GM21737 (cell line): ENCODE data around the gene FAM110C.
"Not testable (repeated sequence)": the region's sequence is repeated elsewhere in the genome, so short reads cannot be mapped to it uniquely, and the experiment has no call there.

Experiments used
- ATAC-seq: cut with Tn5 transposase; IDR thresholded peaks from one replicate; pipeline ENCODE4 v1.9.1; 2021; ENCODE audit warnings: mild to moderate bottlenecking, moderate library complexity; ENCODE audit not compliant: unreplicated experiment

Gene FAM110C, protein sequence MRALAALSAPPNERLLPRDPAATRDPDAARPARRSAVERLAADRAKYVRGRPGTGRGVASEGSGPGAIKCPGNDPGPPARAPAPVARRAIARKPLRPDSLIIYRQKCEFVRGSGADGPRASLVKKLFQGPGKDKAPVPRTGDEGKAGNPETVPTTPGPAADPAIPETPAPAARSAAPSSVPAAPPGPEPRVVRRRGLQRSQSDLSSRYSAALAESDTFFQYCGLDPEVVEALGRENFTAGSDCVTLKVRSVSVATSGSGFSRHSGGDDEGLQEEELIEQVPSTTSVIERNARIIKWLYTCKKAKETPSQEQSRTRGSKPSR

DNA sequence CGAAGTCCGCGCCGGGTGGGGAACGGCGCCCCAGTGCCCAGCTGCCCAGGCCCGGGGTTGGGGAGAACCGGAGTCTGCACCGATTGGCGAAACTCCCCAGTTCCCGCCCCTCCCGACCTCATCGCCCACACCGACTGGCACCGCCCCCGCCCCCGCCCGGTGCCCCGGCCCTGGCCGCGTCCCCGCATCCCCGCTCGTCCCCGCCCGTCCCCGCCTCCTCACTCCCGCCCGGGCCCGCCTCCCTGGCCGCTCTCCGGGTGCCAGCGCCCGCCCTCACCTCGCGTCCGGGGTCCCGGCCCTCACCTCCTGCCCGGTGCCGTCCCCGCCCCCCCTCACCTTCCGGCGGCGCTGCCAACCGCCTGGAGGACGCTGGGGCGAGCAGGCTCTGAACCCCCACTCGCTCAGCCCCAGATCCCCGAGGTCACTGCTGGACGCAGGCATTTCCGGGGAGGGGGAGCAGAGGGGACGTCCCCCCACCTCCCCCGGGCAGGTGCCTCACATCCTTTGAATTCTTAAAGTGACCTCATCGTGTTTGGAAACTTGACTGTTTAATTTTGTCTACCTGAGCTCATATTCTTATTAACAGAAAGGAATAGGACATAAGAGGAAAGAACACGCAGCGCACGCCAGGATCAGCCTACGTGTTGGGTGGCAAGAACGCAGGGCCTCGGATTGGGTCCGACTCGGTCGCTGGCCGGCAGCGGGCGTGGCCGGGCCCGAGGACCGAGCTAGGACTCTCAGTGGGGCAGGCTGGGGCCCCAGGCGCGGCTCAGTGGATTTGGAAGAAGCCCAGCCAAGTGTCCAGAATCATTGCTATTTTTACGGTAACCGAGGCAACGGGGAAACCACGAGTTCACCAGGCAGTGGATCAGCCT, at the start of gene FAM110C:
FAM110C (minus strand) TSS at position 35 of the 875 bp plus-strand sequence. CDS start 120 bp downstream, outside the sequence.
- ATAC-seq: no peak

DNA sequence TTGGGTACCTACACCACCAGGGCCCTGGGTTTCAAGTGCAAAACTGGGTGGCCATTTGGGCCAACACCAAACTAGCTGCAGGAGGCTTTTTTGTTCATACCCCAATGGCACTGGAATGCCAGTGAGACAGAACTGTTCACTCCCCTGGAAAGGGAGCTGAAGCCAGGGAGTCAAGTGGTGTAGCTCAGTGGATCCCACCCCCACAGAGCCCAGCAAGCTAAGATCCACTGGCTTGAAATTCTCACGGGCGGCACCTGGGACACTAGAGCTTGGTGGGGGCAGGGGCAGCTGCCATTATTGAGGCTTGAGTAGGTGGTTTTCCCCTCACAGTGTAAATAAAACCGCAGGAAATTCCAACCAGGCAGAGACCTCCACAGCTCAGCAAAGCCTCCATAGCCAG, 46.0 kb upstream of the FAM110C start:
- ATAC-seq: no peak

DNA sequence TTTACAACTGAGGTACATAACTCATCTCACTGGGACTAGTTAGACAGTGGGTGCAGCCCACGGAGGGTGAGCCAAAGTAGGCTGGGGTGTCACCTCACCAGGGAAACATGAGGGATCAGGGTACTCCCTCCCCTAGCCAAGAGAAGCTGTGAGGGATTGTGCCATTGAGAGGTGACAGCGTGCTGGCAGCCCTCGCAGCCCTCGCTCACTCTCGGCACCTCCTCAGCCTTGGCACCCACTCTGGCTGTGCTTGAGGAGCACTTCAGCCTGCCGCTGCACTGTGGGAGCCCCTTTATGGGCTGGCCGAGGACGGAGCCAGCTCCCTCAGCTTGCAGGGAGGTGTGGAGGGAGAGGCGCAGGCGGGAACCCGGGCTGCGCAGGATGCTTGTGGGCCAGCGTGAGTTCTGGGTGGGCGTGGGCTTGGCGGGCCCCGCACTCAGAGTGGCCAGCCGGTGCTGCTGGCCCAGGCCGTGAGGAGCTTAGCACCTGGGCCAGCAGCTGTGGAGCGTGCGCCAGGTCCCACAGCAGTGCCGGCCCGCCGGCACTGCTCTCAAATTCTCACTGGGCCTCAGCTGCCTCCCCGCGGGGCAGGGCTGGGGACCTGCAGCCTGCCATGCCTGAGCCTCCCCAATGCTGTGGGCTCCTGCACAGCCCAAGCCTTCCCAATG, 44.5 kb upstream of the FAM110C start:
- ATAC-seq: no peak

DNA sequence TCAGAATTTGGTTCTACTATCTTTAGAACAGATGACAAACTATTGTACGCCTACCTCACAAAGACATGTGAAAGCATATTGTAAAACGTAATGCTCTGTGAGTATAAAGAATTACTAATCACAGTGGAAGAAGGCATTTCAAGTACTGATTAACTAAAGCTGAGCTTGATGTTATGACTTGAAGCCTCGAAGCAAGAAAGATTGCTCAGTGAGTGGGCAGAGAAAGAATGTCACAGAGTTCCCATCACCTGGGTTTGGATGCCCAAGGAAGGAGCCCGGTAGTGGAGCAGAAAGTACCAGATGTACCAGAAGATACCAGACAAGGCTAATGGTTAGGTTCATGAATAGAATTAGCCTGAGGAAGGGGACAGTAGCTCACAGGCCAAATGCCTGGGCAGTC, 39.5 kb upstream of the FAM110C start:
- ATAC-seq: no peak

GRCh38 chr2:84121-84520, 37.8 kb upstream of the FAM110C start:
- no peak for ATAC-seq

DNA sequence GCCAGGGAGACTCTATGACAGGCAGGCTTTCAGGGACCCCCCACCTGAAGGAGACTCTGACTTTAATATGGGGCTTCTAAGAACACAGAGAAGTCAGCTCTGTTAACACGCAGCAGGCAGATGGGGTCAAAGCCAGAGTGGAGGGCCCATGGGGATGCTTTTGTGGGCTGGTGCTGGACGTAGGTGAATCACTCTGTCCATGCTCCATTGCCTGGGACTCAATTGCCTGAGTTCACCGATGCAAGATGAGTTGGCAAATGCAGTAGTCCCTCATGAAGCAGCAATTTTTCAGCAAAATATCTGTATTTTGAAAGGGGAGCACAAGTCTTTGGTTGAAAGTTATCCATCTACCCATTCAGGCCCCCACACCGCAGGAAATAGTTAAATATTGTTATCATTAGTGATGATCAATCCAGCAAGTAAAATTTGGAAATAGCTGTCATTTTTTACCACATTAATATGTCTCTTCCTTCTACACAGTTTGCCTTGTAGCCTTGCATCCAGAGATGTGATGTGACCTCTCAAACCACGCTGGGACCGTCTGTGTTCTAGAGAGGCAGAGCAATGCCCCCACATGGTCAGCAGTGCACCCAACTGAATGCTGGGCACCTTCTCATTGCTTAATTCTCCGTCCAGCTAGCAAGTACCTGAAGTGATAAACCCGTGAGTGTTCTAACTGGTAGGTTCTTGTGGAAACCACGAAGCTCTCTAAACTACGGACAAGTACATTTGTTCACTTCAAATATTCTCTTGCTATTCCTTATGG, 34.8 kb upstream of the FAM110C start:
- no peak for ATAC-seq

DNA sequence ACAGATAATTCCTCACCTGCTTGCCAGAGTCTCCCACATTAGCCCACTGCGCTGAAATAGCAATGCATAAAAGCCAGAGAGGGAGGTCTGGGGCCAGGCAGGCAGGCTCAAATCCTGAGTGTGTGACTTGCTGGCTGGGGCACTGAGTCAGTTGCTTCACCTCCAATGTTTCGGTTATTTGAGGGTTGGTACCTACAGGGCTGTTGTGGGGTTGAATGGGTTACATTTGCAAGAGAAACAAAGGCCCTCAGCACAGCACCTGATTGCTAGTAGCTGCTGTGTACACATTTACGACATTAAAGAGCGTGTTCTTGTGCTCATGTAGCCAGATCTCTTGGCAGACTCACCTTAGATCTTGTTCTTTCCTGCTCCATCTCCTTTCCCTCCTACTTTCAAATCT, 34.1 kb upstream of the FAM110C start:
- no peak for ATAC-seq

DNA sequence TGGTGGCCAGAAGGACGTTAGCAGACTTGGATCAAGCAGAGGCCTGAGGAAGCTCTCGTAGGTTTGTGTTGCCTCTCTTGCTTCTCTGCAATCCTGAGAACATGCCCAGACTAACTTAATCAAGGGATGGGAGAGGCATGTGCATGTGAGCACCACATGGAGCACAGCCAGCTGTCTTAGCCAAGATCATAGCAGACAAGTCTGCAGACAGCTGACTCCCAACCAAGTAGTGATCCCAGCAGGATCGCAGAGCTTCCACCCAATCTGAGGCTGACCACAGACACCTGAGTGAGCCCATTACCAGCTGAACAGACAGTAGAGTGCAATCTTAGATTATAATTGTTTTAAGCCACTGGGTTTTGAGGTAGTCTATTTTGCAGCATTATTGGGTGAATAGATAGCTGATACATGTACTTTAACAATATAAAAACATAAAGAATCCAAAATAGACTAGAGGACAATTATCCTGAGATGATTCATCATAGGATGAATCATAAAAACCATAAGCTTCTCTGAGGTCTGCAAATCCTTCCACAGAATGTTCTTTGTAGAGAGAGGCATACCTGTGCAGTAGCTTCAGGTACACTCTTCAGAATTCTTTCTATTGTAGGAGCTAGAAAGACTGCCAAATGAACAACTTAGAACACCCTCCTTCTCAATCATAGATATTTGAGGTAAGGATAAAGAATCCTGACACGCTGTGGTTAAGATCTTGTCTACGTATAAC, 25.2 kb upstream of the FAM110C start:
- no peak for ATAC-seq

DNA sequence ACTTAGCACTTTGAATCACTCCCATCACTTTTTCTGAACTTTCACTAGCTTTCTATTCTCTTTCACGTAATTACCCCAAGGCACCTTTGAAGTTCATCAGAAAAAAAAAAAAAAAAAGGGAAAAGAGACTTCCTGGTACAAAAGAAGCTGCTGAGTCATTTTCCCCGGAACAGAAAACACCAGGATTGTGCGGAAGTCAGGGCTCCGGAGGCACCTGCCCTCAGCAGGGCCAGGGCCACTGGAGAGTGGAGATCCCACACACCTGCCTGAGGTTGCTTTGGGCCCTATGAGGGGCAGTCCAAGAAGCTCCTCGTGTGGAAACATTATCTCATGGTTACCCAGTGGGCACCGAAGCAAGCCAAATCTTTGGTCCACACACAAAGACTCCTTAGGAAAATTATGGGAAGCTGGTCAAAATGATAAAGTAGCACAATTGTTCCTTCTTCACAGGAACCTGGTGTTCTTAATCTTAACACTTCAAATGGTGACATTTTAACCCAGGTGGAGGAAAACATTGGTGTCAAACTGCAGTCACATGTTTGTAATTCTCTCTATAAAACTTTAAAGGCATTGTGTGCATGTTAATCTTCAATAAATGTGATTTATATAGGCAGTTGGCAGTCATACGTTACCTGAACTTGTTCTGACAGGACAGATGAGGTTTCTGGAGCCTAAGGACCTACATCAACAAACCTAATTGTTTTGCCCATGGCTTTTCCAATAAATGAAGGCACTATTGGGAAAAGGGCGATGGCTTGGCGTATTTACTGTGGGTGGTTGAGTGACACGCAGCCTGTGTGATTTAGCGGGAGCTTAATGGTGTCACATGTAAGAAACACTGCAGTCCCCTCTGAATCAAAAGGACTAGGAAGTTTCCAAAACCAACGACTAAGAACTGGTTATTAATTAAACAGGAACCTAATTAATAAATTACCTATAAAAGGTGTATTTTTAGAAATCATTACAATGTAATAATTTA, 23.4 kb upstream of the FAM110C start:
- no peak for ATAC-seq

DNA sequence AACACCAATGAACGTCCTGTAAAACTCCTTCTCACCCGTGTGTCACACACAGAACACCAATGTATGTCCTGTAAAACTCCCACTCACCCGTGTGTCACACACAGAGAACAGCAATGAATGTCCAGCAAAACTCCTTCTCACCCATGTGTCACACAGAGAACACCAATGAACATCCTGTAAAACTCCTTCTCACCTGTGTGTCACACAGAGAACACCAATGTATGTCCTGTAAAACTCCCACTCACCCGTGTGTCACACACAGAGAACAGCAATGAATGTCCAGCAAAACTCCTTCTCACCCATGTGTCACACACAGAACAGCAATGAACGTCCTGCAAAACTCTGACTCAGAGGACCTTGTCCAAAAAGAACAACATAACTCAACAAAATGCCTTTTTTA, 22.3 kb upstream of the FAM110C start:
- not testable (repeated sequence) for ATAC-seq

DNA sequence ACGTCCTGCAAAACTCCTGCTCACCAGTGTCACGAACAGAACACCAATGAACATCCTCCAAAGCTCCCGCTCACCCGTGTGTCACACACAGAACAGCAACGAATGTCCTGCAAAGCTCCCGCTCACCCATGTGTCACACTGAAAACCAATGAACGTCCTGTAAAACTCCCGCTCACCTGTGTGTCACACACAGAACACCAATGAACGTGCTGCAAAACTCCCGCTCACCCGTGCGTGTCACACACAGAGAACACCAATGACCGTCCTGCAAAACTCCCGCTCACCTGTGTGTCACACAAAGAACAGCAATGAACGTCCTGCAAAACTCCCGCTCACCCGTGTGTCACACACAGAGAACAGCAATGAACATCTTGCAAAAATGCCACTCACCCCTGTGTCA, 20.5 kb upstream of the FAM110C start:
- ATAC-seq: no peak

DNA sequence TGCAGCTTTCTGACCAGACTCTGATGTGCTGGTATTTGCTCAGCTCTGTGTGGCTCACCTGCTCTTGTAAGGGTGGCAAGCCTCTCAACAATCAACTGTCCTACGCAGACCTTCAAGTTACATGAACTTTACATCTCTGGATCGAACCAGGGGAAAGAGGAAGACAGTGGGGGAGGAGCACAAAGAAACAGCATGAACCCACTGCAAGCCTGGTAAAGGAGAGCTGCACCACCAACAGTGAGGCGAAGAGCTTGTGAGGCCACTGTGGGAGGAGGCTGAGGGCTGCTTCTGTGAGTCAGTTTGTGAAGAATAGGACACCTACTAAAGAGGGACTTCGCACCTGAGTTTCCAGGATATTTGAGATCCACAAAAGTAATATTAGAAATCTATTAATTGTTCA, 18.8 kb upstream of the FAM110C start:
- ATAC-seq: no peak

- no peak for ATAC-seq
These were observed 9.5 kb upstream of the FAM110C start for GRCh38 chr2:55587-56448.

DNA sequence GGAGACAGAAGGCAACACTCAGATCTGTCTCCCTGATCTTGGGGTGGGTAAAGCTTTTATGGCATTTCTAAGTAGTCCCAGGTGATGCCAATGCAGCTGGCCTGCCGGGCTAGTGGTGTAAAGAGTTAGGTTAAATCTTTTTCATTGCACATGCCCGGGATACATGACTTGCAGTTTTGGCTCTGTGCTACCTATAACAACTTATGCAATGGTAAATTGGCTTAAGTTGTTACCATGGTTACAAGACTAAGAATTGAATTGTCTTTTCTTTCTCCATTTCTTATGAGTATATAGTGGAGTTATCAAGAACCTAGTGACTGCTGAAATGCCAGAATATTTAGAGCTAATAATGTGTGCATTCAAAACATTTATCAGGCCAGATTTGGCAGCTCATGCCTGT, 5.3 kb upstream of the FAM110C start:
- no peak for ATAC-seq

DNA sequence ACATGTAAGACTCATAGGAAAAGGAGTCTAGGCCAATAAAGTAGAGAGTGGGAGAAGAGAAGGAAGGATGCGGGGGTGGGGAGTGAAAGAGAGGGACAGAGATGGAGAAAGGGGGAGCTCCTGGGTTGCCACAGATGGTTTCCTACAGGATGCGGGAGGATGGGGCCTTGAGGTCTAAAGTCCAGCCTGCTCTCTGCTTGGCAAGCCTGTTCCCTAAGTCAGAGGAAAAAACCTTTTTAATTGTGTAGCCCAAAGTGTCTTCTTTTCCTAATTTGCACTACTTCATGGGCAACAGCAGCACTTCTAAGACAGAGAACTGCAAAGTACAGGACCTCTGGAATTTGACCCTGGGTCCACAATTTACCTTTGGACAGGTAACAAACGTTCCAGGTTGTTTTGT, 1.4 kb upstream of the FAM110C start:
- no peak for ATAC-seq

- ATAC-seq: no peak
These were observed 1.0 kb upstream of the FAM110C start for GRCh38 chr2:47346-47725.

DNA sequence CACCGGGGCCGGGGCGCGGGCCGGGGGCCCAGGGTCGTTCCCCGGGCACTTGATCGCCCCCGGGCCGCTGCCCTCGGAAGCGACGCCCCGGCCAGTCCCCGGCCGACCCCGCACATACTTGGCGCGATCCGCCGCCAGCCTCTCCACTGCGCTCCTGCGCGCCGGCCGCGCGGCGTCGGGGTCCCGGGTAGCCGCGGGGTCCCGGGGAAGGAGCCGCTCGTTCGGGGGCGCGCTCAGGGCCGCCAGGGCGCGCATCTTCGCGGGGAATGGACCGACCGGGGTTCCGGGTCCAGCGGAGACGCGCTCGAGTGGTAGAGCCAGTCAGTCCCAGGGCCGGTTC, 204 bp downstream of the FAM110C start:
- ATAC-seq: no peak
